H9 (cell line): Measurements from ENCODE around the gene NHERF2. TPM values are rescaled to one million over a fixed set of nuclear protein-coding genes. Genes with fewer than 3 reads are reported as not detected.
A peak's percentile ranks its signal among the peaks of the same experiment; 100 is the strongest.

Experiments
- DNase-seq: peaks from one replicate; pipeline ENCODE4 v3.0.0-alpha.2; 2017
- H2AFZ ChIP-seq: one replicate; pipeline ENCODE4 v1.6.1; 2013; ENCODE audit warnings: mild to moderate bottlenecking, low read length, control low read depth, moderate library complexity
- H2AK5ac ChIP-seq: 2 replicates; pipeline ENCODE4 v1.6.1; 2013; ENCODE audit warnings: low read length, control low read depth, mixed read lengths; ENCODE audit not compliant: insufficient read length
- H2BK120ac ChIP-seq: one replicate; pipeline ENCODE4 v1.6.1; 2013; ENCODE audit warnings: low read depth, mild to moderate bottlenecking, low read length, control low read depth, inconsistent platforms; ENCODE audit not compliant: poor library complexity, severe bottlenecking
- H2BK12ac ChIP-seq: 2 replicates; pipeline ENCODE4 v1.6.1; 2013; ENCODE audit warnings: low read length, control low read depth, mixed read lengths, low read depth; ENCODE audit not compliant: insufficient read length
- H2BK15ac ChIP-seq: 2 replicates; pipeline ENCODE4 v1.6.1; 2013; ENCODE audit warnings: low read depth, low read length, control low read depth
- H2BK20ac ChIP-seq: one replicate; pipeline ENCODE4 v1.6.1; 2013; ENCODE audit warnings: low read depth, mild to moderate bottlenecking, low read length, control low read depth, inconsistent platforms; ENCODE audit not compliant: poor library complexity, severe bottlenecking
- H2BK5ac ChIP-seq: 2 replicates; pipeline ENCODE4 v1.6.1; 2013; ENCODE audit warnings: low read length, control low read depth, mixed read lengths; ENCODE audit not compliant: insufficient read length
- H3K14ac ChIP-seq: 2 replicates; pipeline ENCODE4 v1.6.1; 2013; ENCODE audit warnings: low read length, control low read depth; ENCODE audit not compliant: insufficient read depth
- H3K18ac ChIP-seq: 2 replicates; pipeline ENCODE4 v1.6.1; 2013; ENCODE audit warnings: low read depth, mild to moderate bottlenecking, mixed read lengths, low read length, control low read depth; ENCODE audit not compliant: insufficient read length
- H3K23ac ChIP-seq: 2 replicates; pipeline ENCODE4 v1.6.1; 2013; ENCODE audit warnings: low read length, control low read depth, mixed read lengths, low read depth; ENCODE audit not compliant: insufficient read length
- H3K23me2 ChIP-seq: 2 replicates; pipeline ENCODE4 v1.6.1; 2013; ENCODE audit warnings: low read depth, mild to moderate bottlenecking, mixed read lengths, low read length, control low read depth; ENCODE audit not compliant: insufficient read length, poor library complexity, severe bottlenecking
- H3K27ac ChIP-seq: 2 replicates; pipeline ENCODE4 v1.5.1; 2013; ENCODE audit warnings: low read length, control low read depth, mixed read lengths, low read depth; ENCODE audit not compliant: insufficient read length
- H3K27me3 ChIP-seq: 2 replicates; pipeline ENCODE4 v1.6.1; 2013; ENCODE audit warnings: low read length, control low read depth, inconsistent platforms; ENCODE audit not compliant: insufficient read depth
- H3K4ac ChIP-seq: 2 replicates; pipeline ENCODE4 v1.6.1; 2013; ENCODE audit warnings: low read depth, mild to moderate bottlenecking, control low read depth, inconsistent platforms, low read length, moderate library complexity
- H3K4me1 ChIP-seq: 2 replicates; pipeline ENCODE4 v1.6.1; 2013; ENCODE audit warnings: low read length, control low read depth, inconsistent platforms; ENCODE audit not compliant: insufficient read depth
- H3K4me2 ChIP-seq: 2 replicates; pipeline ENCODE4 v1.6.1; 2013; ENCODE audit warnings: low read length, control low read depth, mixed read lengths; ENCODE audit not compliant: insufficient read length, insufficient read depth
- H3K56ac ChIP-seq: 2 replicates; pipeline ENCODE4 v1.6.1; 2013; ENCODE audit warnings: low read depth, mild to moderate bottlenecking, mixed read lengths, low read length, control low read depth; ENCODE audit not compliant: insufficient read length
- H3K79me1 ChIP-seq: 2 replicates; pipeline ENCODE4 v1.6.1; 2013; ENCODE audit warnings: low read depth, mild to moderate bottlenecking, moderate library complexity, low read length, control low read depth, inconsistent platforms; ENCODE audit not compliant: insufficient read depth, poor library complexity, severe bottlenecking
- H3K79me2 ChIP-seq: 2 replicates; pipeline ENCODE4 v1.6.1; 2013; ENCODE audit warnings: low read length, control low read depth, inconsistent platforms; ENCODE audit not compliant: insufficient read depth
- H3K9ac ChIP-seq: 2 replicates; pipeline ENCODE4 v1.6.1; 2013; ENCODE audit warnings: low read length, control low read depth, mixed read lengths; ENCODE audit not compliant: insufficient read length; ENCODE audit errors: extremely low read depth
- H3K9me3 ChIP-seq: one replicate; pipeline ENCODE4 v1.6.1; 2013; ENCODE audit warnings: low read depth, low read length, inconsistent platforms; ENCODE audit not compliant: control insufficient read depth
- H3T11ph ChIP-seq: one replicate; pipeline ENCODE4 v1.6.1; 2013; ENCODE audit warnings: mild to moderate bottlenecking, low read length, control low read depth, inconsistent platforms
- H4K20me1 ChIP-seq: one replicate; pipeline ENCODE4 v1.6.1; 2013; ENCODE audit not compliant: control insufficient read depth, insufficient read length, insufficient read depth
- H4K5ac ChIP-seq: 2 replicates; pipeline ENCODE4 v1.6.1; 2013; ENCODE audit warnings: low read depth, mild to moderate bottlenecking, mixed read lengths, low read length, control low read depth; ENCODE audit not compliant: insufficient read length
- H4K8ac ChIP-seq: replicated peaks from 2 replicates; pipeline ENCODE4 v1.6.1; 2013; ENCODE audit warnings: low read length, control low read depth, mixed read lengths, low read depth; ENCODE audit not compliant: insufficient read length
- H4K91ac ChIP-seq: 2 replicates; pipeline ENCODE4 v1.6.1; 2013; ENCODE audit warnings: low read depth, mild to moderate bottlenecking, moderate library complexity, mixed read lengths, low read length, control low read depth; ENCODE audit not compliant: insufficient read length
- H3K27ac Mint-ChIP-seq, 3 experiments: 2 replicates in 2 of 3; 3 replicates in 1 of 3; pipeline ENCODE4 v1.8.0; 2020 to 2021; ENCODE audit warnings: mixed read lengths in 3 of 3, mild to moderate bottlenecking in 1 of 3, moderate library complexity in 1 of 3
- H3K27me3 Mint-ChIP-seq: 2 replicates; pipeline ENCODE4 v1.8.0; 2021; ENCODE audit warnings: low read depth, mild to moderate bottlenecking, moderate library complexity, mixed read lengths
- H3K36me3 Mint-ChIP-seq, 3 experiments: 2 replicates in 2 of 3; 3 replicates in 1 of 3; pipeline ENCODE4 v1.8.0; 2020 to 2021; ENCODE audit warnings: low read depth in 3 of 3, mixed read lengths in 3 of 3; ENCODE audit not compliant: insufficient read depth in 1 of 3
- H3K4me1 Mint-ChIP-seq, 2 experiments: 2 replicates each; pipeline ENCODE4 v1.8.0; 2020; ENCODE audit warnings: mixed read lengths in 2 of 2
- H3K4me3 Mint-ChIP-seq, 2 experiments: 2 replicates in 1 of 2; 3 replicates in 1 of 2; pipeline ENCODE4 v1.8.0; 2020 to 2021; ENCODE audit warnings: mild to moderate bottlenecking in 2 of 2, mixed read lengths in 2 of 2, moderate library complexity in 1 of 2
- H3K9me3 Mint-ChIP-seq, 2 experiments: 2 replicates in 1 of 2; 3 replicates in 1 of 2; pipeline ENCODE4 v1.8.0; 2020; ENCODE audit warnings: mild to moderate bottlenecking in 2 of 2, mixed read lengths in 2 of 2, moderate library complexity in 1 of 2
- CTCF ChIP-seq: fragments of 200-600 bp; sonication (generic); conservative IDR thresholded peaks from 3 replicates; pipeline ENCODE4 v1.8.0; 2021; ENCODE audit warnings: antibody characterized with exemption, mild to moderate bottlenecking
- WGBS: extraction: QIAGEN DNeasy Blood & Tissue Kit; methylation state at CpG from one replicate; pipeline ENCODE4 v1.1.7; 2013; ENCODE audit warnings: missing lambda C conversion rate, low lambda C conversion rate, mixed read lengths; ENCODE audit not compliant: insufficient read length; ENCODE audit errors: extremely low coverage; 5-methylcytosine and 5-hydroxymethylcytosine counted together
- total RNA-seq: library from RNA; stranded (reverse); gene quantifications from 2 replicates; pipeline ENCODE4 v1.2.1, GENCODE V29; 2021

The NHERF2 gene
- total RNA-seq, 1 experiment from 2014 or later, result 15.3 TPM

- TF ChIP-seq CTCF, result no peak
- Histone ChIP-seq H3K27ac (no peak overlapping the region), H4K8ac (no peak overlapping the region), H4K5ac (no peak overlapping the region), H3K9me3 (no peaks in the 10 kb centered on the region), H2AFZ (no peak overlapping the region), H3T11ph (no peak overlapping the region), H2BK120ac (no peak overlapping the region), H4K91ac (no peak overlapping the region), H3K4me2 (peak overlapping the region; percentile 73), H2BK5ac (no peak overlapping the region), H3K14ac (0 out of 2 replicates have a peak overlapping the region, but pooled peaks have one; percentile 25), H2AK5ac (no peak overlapping the region), H2BK15ac (no peak overlapping the region), H3K79me2 (peaks cover 26% of the 10 kb centered on the region; the same call in 1 of the 2 replicates), H2BK12ac (no peak overlapping the region), H3K4me1 (peaks cover 6% of the 10 kb centered on the region; the same call in 1 of the 2 replicates), H3K4ac (no peak overlapping the region), H3K56ac (no peak overlapping the region), H3K23me2 (peaks cover 11% of the 10 kb centered on the region), H4K20me1 (no peaks in the 10 kb centered on the region), H3K27me3 (no peaks in the 10 kb centered on the region), H3K9ac (peak overlapping the region; percentile 83), H2BK20ac (no peak overlapping the region), H3K18ac (no peak overlapping the region), H3K79me1 (peaks cover 21% of the 10 kb centered on the region), H3K23ac (no peak overlapping the region)
- Mint-ChIP-seq H3K27ac (no peak overlapping the region), H3K4me1 (peaks cover 21 to 34% of the 10 kb centered on the region in 2 experiments), H3K27me3 (no peaks in the 10 kb centered on the region; the same call in 1 of the 2 replicates), H3K36me3 (peaks cover 5 to 16% (median 12%) of the 10 kb centered on the region in 3 experiments), H3K9me3 (no peaks in the 10 kb centered on the region; a peak in 1 of 5 replicates), H3K4me3 (peak overlapping the region; percentile 78 to 81)
- WGBS, result no CpG with 5 or more reads among the region's 55 CpGs
- DNase-seq, result no peak
Measured at GRCh38 chr16:2009164-2009711, 17.5 kb upstream of the NHERF2 start.
